Smooth muscle cell (in vitro differentiated cells): ENCODE results near the gene BRD2. TPM values are rescaled to one million over a fixed set of nuclear protein-coding genes. Genes with fewer than 3 reads are reported as not detected.

Experiments
- DNase-seq: peaks from one replicate; lab custom pipeline; 2025; ENCODE audit not compliant: unreplicated experiment; lab: John Stamatoyannopoulos, UW
- H2AFZ ChIP-seq: fragments of 200-600 bp; sonication (generic); 2 replicates; pipeline ENCODE4 v1.6.0; 2016; ENCODE audit warnings: antibody characterized with exemption, low read depth, mild to moderate bottlenecking
- H3F3A ChIP-seq: fragments of 200-600 bp; sonication (generic); 2 replicates; pipeline ENCODE4 v1.6.0; 2017; ENCODE audit warnings: antibody characterized with exemption, low read depth
- H3K27ac ChIP-seq: fragments of 200-600 bp; sonication (generic); 2 replicates; pipeline ENCODE4 v1.5.1; 2016; ENCODE audit warnings: low read depth, mild to moderate bottlenecking
- H3K27me3 ChIP-seq: fragments of 200-600 bp; sonication (generic); 2 replicates; pipeline ENCODE4 v1.6.1; 2016; ENCODE audit warnings: low read depth, mild to moderate bottlenecking
- H3K36me3 ChIP-seq: fragments of 200-600 bp; sonication (generic); 2 replicates; pipeline ENCODE4 v1.5.1; 2016; ENCODE audit warnings: low read depth
- H3K4me1 ChIP-seq: fragments of 200-600 bp; sonication (generic); 2 replicates; pipeline ENCODE4 v1.5.1; 2016; ENCODE audit warnings: low read depth
- H3K4me2 ChIP-seq: fragments of 200-600 bp; sonication (generic); 2 replicates; pipeline ENCODE4 v1.6.0; 2016; ENCODE audit warnings: mild to moderate bottlenecking
- H3K4me3 ChIP-seq: fragments of 200-600 bp; sonication (generic); 2 replicates; pipeline ENCODE4 v1.5.1; 2016; ENCODE audit warnings: mild to moderate bottlenecking
- H3K79me2 ChIP-seq: fragments of 200-600 bp; sonication (generic); 2 replicates; pipeline ENCODE4 v1.6.0; 2016; ENCODE audit warnings: low read depth, mild to moderate bottlenecking
- H3K9ac ChIP-seq: fragments of 200-600 bp; sonication (generic); 2 replicates; pipeline ENCODE4 v1.6.0; 2016; ENCODE audit warnings: low read depth
- H3K9me3 ChIP-seq: fragments of 200-600 bp; sonication (generic); replicated peaks from 2 replicates; pipeline ENCODE4 v1.5.1; 2016; ENCODE audit warnings: low read depth
- H4K20me1 ChIP-seq: fragments of 200-600 bp; sonication (generic); 2 replicates; pipeline ENCODE4 v1.6.0; 2016; ENCODE audit warnings: low read depth
- WGBS: methylation state at CpG from one replicate; pipeline ENCODE4 v1.1.7; 2016; ENCODE audit warnings: low lambda C conversion rate; 5-methylcytosine and 5-hydroxymethylcytosine counted together
- polyA plus RNA-seq: library from polyadenylated mRNA; unstranded; fragments of >200 nt; fragmentation: Nextera tagmentation; extraction: Ambion mirVana; gene quantifications from 2 replicates; pipeline ENCODE4 v1.2.1, GENCODE V29; 2016
- total RNA-seq: library from RNA; depleted of rRNA; stranded (reverse); fragments of >200 nt; gene quantifications from 2 replicates; pipeline ENCODE4 v1.2.3, GENCODE V29; 2014
- TF ChIP-seq, protein P1 (sequence below): fragments of 200-600 bp; sonication (generic); IDR thresholded peaks from 2 replicates; pipeline ENCODE4 v1.5.1; 2017; ENCODE audit warnings: borderline replicate concordance, mild to moderate bottlenecking, antibody characterized with exemption; ENCODE audit not compliant: insufficient read depth, poor library complexity, severe bottlenecking

The BRD2 gene
- total and polyA plus RNA-seq, 2 experiments from 2014 or later, result 162 to 205 TPM

- no peaks in the 10 kb centered on the region for H3F3A ChIP-seq
- no peaks in the 10 kb centered on the region for H3K9me3 ChIP-seq
- H3K4me1 ChIP-seq, result no peaks in the 10 kb centered on the region
- H3K36me3 ChIP-seq, result no peaks in the 10 kb centered on the region
- no peaks in the 10 kb centered on the region for H3K79me2 ChIP-seq
- WGBS, result 57% methylated on average over 3 of the region's 3 CpGs
- no peaks in the 10 kb centered on the region for H4K20me1 ChIP-seq
- no peak overlapping the region for H3K4me3 ChIP-seq
- H2AFZ ChIP-seq, result no peak overlapping the region
- TF ChIP-seq, protein P1, sequence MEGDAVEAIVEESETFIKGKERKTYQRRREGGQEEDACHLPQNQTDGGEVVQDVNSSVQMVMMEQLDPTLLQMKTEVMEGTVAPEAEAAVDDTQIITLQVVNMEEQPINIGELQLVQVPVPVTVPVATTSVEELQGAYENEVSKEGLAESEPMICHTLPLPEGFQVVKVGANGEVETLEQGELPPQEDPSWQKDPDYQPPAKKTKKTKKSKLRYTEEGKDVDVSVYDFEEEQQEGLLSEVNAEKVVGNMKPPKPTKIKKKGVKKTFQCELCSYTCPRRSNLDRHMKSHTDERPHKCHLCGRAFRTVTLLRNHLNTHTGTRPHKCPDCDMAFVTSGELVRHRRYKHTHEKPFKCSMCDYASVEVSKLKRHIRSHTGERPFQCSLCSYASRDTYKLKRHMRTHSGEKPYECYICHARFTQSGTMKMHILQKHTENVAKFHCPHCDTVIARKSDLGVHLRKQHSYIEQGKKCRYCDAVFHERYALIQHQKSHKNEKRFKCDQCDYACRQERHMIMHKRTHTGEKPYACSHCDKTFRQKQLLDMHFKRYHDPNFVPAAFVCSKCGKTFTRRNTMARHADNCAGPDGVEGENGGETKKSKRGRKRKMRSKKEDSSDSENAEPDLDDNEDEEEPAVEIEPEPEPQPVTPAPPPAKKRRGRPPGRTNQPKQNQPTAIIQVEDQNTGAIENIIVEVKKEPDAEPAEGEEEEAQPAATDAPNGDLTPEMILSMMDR, result no peak
- no peak for DNase-seq
- H3K27ac ChIP-seq, result no peak overlapping the region
- no peak overlapping the region for H3K9ac ChIP-seq
- H3K27me3 ChIP-seq, result peaks cover 17% of the 10 kb centered on the region
- H3K4me2 ChIP-seq, result no peak overlapping the region
These were observed 55.1 kb downstream of the BRD2 start for GRCh38 chr6:33023536-33023935.

DNA sequence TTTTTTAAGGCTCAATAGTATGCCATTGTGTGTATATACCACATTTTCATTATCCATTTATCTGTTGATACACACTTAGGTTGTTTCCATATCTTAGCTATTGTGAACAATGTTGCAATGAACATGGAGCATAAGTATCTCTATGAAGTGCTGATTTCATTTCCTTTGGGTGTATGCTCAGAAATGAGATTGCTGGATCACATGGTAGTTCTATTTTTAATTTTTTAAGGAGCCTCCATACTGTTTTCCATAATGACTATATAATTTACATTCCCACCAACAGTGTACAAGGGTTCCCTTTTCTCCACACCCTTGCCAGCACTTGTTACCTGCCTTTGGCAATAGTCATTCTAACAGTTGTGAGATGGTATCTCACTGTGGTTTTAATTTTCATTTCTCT, 56.1 kb downstream of the BRD2 start:
- no peak overlapping the region for H3K9ac ChIP-seq
- H2AFZ ChIP-seq, result no peak overlapping the region
- no peaks in the 10 kb centered on the region for H3F3A ChIP-seq
- no peak overlapping the region for H3K4me2 ChIP-seq
- no peaks in the 10 kb centered on the region for H3K4me1 ChIP-seq
- no peaks in the 10 kb centered on the region for H3K79me2 ChIP-seq
- peaks cover 17% of the 10 kb centered on the region for H3K27me3 ChIP-seq
- no peak overlapping the region for H3K4me3 ChIP-seq
- no peak overlapping the region for H3K27ac ChIP-seq
- TF ChIP-seq, protein P1, result no peak
- no peaks in the 10 kb centered on the region for H4K20me1 ChIP-seq
- H3K36me3 ChIP-seq, result no peaks in the 10 kb centered on the region
- H3K9me3 ChIP-seq, result no peaks in the 10 kb centered on the region
- DNase-seq, result no peak

DNA sequence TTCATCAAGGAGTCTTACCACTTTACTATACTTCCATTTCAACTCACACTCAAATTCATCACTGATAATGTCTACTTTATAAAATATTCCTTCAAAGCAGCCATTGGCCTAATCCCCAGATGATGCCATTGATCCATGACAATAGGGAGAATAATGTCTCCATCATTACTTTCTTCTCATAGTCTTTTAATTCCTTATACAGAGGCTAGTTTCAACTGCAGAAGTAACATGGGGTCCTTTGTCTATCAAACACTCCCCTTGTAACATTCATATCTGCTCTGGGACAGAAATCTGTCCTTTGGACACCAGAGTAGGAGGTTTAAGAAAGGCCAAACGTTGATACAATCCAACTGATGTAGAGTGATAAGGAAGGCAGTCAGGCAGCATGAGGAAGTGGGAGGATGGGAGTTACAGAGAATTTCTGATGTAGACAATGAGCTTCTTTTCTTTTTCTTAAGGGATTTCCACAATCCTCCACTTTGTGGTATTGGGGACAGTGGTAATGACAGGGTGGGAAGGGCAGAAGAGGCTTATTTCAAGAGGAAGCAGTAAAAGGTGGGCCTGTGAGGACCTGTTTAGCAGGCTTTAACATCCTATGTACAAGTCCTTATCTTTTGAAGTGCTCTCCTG, 59.9 kb downstream of the BRD2 start:
- 32% methylated on average over 1 of the region's 1 CpG for WGBS
- TF ChIP-seq, protein P1, result no peak
- H3F3A ChIP-seq, result no peaks in the 10 kb centered on the region
- H3K79me2 ChIP-seq, result no peaks in the 10 kb centered on the region
- H3K9ac ChIP-seq, result no peak overlapping the region
- H2AFZ ChIP-seq, result no peak overlapping the region
- H3K4me2 ChIP-seq, result no peak overlapping the region
- no peaks in the 10 kb centered on the region for H3K36me3 ChIP-seq
- no peak overlapping the region for H3K27ac ChIP-seq
- no peaks in the 10 kb centered on the region for H3K4me1 ChIP-seq
- H4K20me1 ChIP-seq, result no peaks in the 10 kb centered on the region
- no peak overlapping the region for H3K4me3 ChIP-seq
- H3K27me3 ChIP-seq, result peaks cover 46% of the 10 kb centered on the region
- H3K9me3 ChIP-seq, result no peaks in the 10 kb centered on the region
- no peak for DNase-seq
